ENCODE results near the gene FOXJ1. TPM values are rescaled to one million over a fixed set of nuclear protein-coding genes. Genes with fewer than 3 reads are reported as not detected.
A peak's percentile ranks its signal among the peaks of the same experiment; 100 is the strongest.

FOXJ1 gene
- total and polyA plus RNA-seq, 2 experiments from 2014 or later, result 1.1 to 1.6 TPM

GRCh38 chr17:76149214-76149613 is 8.2 kb upstream of the FOXJ1 start:
- Histone ChIP-seq H3K4me2 (no peak overlapping the region), H4K20me1 (ENCODE audit: insufficient read depth, poor library complexity, severe bottlenecking) (no peaks in the 10 kb centered on the region), H3K27me3 (no peaks in the 10 kb centered on the region), H3K4me3 (no peak overlapping the region), H3K4me1 (ENCODE audit: insufficient read depth) (no peaks in the 10 kb centered on the region), H3K27ac (no peak overlapping the region), H2AFZ (no peak overlapping the region), H3K9me2 (replicated peaks; ENCODE audit: insufficient read depth) (no peaks in the 10 kb centered on the region), H3K79me2 (no peaks in the 10 kb centered on the region), H3K9me3 (ENCODE audit: low read depth) (no peaks in the 10 kb centered on the region), H3K36me3 (replicated peaks; ENCODE audit: insufficient read depth, low read depth) (no peaks in the 10 kb centered on the region)
- 98% methylated on average over 10 of the region's 10 CpGs for WGBS (ENCODE audit: low lambda C conversion rate, missing lambda C conversion rate)
- TF ChIP-seq CTCF (IDR thresholded peaks at IDR 0.05; ENCODE audit: poor library complexity) (no peak), EZH2 (IDR thresholded peaks at IDR 0.05; ENCODE audit: borderline replicate concordance) (no peak), EZH2phosphoT487 (IDR thresholded peaks at IDR 0.05; ENCODE audit: low read depth, severe bottlenecking, unreplicated experiment) (no peak)
- no peak for DNase-seq (ENCODE audit: low spot score)

- Histone ChIP-seq H4K20me1 (ENCODE audit: insufficient read depth, poor library complexity, severe bottlenecking) (no peaks in the 10 kb centered on the region), H3K27ac (no peak overlapping the region), H3K27me3 (no peaks in the 10 kb centered on the region), H3K4me2 (no peak overlapping the region), H3K4me1 (ENCODE audit: insufficient read depth) (no peaks in the 10 kb centered on the region), H3K79me2 (no peaks in the 10 kb centered on the region), H2AFZ (no peak overlapping the region), H3K36me3 (replicated peaks; ENCODE audit: insufficient read depth, low read depth) (no peaks in the 10 kb centered on the region), H3K4me3 (no peak overlapping the region), H3K9me3 (ENCODE audit: low read depth) (no peaks in the 10 kb centered on the region), H3K9me2 (replicated peaks; ENCODE audit: insufficient read depth) (no peaks in the 10 kb centered on the region)
- no peak for DNase-seq (ENCODE audit: low spot score)
- 100% methylated on average over 1 of the region's 1 CpG for WGBS (ENCODE audit: low lambda C conversion rate, missing lambda C conversion rate)
- TF ChIP-seq EZH2phosphoT487 (IDR thresholded peaks at IDR 0.05; ENCODE audit: low read depth, severe bottlenecking, unreplicated experiment), result no peak
- no peak for TF ChIP-seq EZH2 (IDR thresholded peaks at IDR 0.05; ENCODE audit: borderline replicate concordance)
- no peak for TF ChIP-seq CTCF (IDR thresholded peaks at IDR 0.05; ENCODE audit: poor library complexity)
Measured at GRCh38 chr17:76148015-76148326, 6.9 kb upstream of the FOXJ1 start.

- Histone ChIP-seq H3K79me2 (no peaks in the 10 kb centered on the region), H3K4me1 (ENCODE audit: insufficient read depth) (no peaks in the 10 kb centered on the region), H3K9me3 (ENCODE audit: low read depth) (no peaks in the 10 kb centered on the region), H3K4me2 (no peak overlapping the region), H3K9me2 (replicated peaks; ENCODE audit: insufficient read depth) (no peaks in the 10 kb centered on the region), H2AFZ (no peak overlapping the region), H3K4me3 (no peak overlapping the region), H3K27me3 (no peaks in the 10 kb centered on the region), H3K36me3 (replicated peaks; ENCODE audit: insufficient read depth, low read depth) (no peaks in the 10 kb centered on the region), H4K20me1 (ENCODE audit: insufficient read depth, poor library complexity, severe bottlenecking) (no peaks in the 10 kb centered on the region), H3K27ac (no peak overlapping the region)
- TF ChIP-seq CTCF (IDR thresholded peaks at IDR 0.05; ENCODE audit: poor library complexity) (peak; percentile 44), EZH2 (IDR thresholded peaks at IDR 0.05; ENCODE audit: borderline replicate concordance) (no peak), EZH2phosphoT487 (IDR thresholded peaks at IDR 0.05; ENCODE audit: low read depth, severe bottlenecking, unreplicated experiment) (no peak)
- DNase-seq (ENCODE audit: low spot score), result no peak
- 83% methylated on average over 13 of the region's 13 CpGs for WGBS (ENCODE audit: low lambda C conversion rate, missing lambda C conversion rate)
Measured at GRCh38 chr17:76147211-76148014, 6.4 kb upstream of the FOXJ1 start.
